DOHH2 (cell line): Measurements from ENCODE around the gene PTGR3.

Experiments
- H3F3A ChIP-seq: fragments of 200-600 bp; sonication (generic), shearing (Covaris generic); 2 replicates; pipeline ENCODE4 v1.6.0; 2016; ENCODE audit warnings: antibody characterized with exemption, mild to moderate bottlenecking; ENCODE audit not compliant: control insufficient read depth, insufficient read depth
- H3K27ac ChIP-seq: fragments of 200-600 bp; sonication (generic); 2 replicates; pipeline ENCODE4 v1.5.1; 2014; ENCODE audit warnings: low read depth, mild to moderate bottlenecking, low read length, moderate library complexity
- H3K27me3 ChIP-seq: fragments of 200-600 bp; sonication (generic); 2 replicates; pipeline ENCODE4 v1.6.1; 2014; ENCODE audit warnings: mild to moderate bottlenecking, low read length, mixed read lengths; ENCODE audit not compliant: control insufficient read depth
- H3K36me3 ChIP-seq: fragments of 200-600 bp; sonication (generic); 2 replicates; pipeline ENCODE4 v1.6.1; 2014; ENCODE audit warnings: mild to moderate bottlenecking, low read length, moderate library complexity, mixed read lengths; ENCODE audit not compliant: control insufficient read depth
- H3K4me1 ChIP-seq: fragments of 200-600 bp; sonication (generic); 2 replicates; pipeline ENCODE4 v1.6.1; 2014; ENCODE audit warnings: mild to moderate bottlenecking, low read length, mixed read lengths; ENCODE audit not compliant: control insufficient read depth
- H3K4me2 ChIP-seq: fragments of 200-600 bp; sonication (generic); 2 replicates; pipeline ENCODE4 v1.6.0; 2014; ENCODE audit warnings: mild to moderate bottlenecking, low read length, moderate library complexity
- H3K4me3 ChIP-seq: fragments of 200-600 bp; sonication (generic); 2 replicates; pipeline ENCODE4 v1.5.1; 2014; ENCODE audit warnings: mild to moderate bottlenecking, low read length, mixed read lengths
- H3K79me2 ChIP-seq: fragments of 200-600 bp; sonication (generic); 2 replicates; pipeline ENCODE4 v1.6.1; 2014; ENCODE audit warnings: mild to moderate bottlenecking, low read length, mixed read lengths; ENCODE audit not compliant: control insufficient read depth
- H3K9me2 ChIP-seq: fragments of 200-600 bp; sonication (generic); replicated peaks from 2 replicates; pipeline ENCODE4 v1.6.1; 2014; ENCODE audit warnings: mild to moderate bottlenecking, low read length, mixed read lengths; ENCODE audit not compliant: control insufficient read depth
- H3K9me3 ChIP-seq: fragments of 200-600 bp; sonication (generic); 2 replicates; pipeline ENCODE4 v1.6.1; 2014; ENCODE audit warnings: antibody characterized with exemption, low read length, mixed read lengths; ENCODE audit not compliant: control insufficient read depth, insufficient read depth
- H4K20me1 ChIP-seq: fragments of 200-600 bp; sonication (generic); 2 replicates; pipeline ENCODE4 v1.6.0; 2014; ENCODE audit warnings: low read depth, mild to moderate bottlenecking, antibody characterized with exemption, low read length, moderate library complexity; ENCODE audit not compliant: control insufficient read depth, insufficient read depth
- EZH2phosphoT487 ChIP-seq: fragments of 200-600 bp; sonication (generic); IDR thresholded peaks from 2 replicates; pipeline ENCODE4 v1.6.1; 2017; ENCODE audit warnings: borderline replicate concordance, mild to moderate bottlenecking, antibody characterized with exemption, low read length, moderate library complexity, mixed read lengths
- TF ChIP-seq, protein P1 (sequence below): fragments of 200-600 bp; sonication (generic); IDR thresholded peaks from one replicate; pipeline ENCODE4 v1.5.1; 2014; ENCODE audit warnings: antibody characterized with exemption, mild to moderate bottlenecking, low read depth, low read length; ENCODE audit not compliant: poor library complexity, severe bottlenecking

The PTGR3 gene

DNA sequence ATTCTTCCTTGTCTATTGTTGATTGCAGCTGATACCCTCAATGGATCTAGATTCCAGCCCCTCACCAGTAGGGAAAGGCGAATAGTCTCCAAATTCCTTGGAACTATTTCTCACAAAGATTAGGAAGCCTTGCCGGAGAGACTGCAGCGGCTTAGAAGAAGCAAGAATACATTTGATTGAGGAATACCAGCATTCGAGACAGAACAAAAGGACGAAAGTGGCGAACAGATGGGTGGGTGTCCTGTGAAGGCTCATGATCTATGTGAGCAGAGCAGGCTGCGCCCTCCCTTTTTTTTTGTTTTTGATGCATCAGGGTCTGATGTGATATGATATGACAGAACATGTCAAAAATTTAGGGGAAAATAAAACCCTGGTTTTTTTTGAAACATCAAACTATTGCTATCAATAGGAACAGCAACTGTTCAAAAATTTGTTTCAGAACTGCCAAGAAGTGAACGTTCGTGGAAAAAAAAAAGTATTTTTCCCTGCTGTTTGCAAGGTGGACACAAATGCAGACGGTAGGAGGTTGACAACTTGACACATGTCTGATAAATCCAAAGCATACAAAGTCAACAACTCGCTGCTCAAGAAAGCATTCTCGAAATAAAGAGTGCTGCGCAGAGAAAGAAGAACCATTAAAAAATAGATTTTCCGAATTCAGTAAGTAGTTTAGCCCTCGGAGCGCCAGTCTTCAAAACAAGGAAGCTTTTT, 49.1 kb downstream of the PTGR3 start:
- Histone ChIP-seq H3K27ac (no peak overlapping the region), H3K79me2 (no peaks in the 10 kb centered on the region), H3K27me3 (peaks cover 12% of the 10 kb centered on the region), H3K4me1 (peaks cover 4% of the 10 kb centered on the region; the same call in 1 of the 2 replicates), H3F3A (no peaks in the 10 kb centered on the region), H3K4me3 (no peak overlapping the region), H3K9me3 (no peaks in the 10 kb centered on the region), H3K36me3 (no peaks in the 10 kb centered on the region), H3K4me2 (no peak overlapping the region), H3K9me2 (no peaks in the 10 kb centered on the region), H4K20me1 (no peaks in the 10 kb centered on the region)
- no peak for TF ChIP-seq EZH2phosphoT487
- TF ChIP-seq, protein P1, sequence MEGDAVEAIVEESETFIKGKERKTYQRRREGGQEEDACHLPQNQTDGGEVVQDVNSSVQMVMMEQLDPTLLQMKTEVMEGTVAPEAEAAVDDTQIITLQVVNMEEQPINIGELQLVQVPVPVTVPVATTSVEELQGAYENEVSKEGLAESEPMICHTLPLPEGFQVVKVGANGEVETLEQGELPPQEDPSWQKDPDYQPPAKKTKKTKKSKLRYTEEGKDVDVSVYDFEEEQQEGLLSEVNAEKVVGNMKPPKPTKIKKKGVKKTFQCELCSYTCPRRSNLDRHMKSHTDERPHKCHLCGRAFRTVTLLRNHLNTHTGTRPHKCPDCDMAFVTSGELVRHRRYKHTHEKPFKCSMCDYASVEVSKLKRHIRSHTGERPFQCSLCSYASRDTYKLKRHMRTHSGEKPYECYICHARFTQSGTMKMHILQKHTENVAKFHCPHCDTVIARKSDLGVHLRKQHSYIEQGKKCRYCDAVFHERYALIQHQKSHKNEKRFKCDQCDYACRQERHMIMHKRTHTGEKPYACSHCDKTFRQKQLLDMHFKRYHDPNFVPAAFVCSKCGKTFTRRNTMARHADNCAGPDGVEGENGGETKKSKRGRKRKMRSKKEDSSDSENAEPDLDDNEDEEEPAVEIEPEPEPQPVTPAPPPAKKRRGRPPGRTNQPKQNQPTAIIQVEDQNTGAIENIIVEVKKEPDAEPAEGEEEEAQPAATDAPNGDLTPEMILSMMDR: no peak

DNA sequence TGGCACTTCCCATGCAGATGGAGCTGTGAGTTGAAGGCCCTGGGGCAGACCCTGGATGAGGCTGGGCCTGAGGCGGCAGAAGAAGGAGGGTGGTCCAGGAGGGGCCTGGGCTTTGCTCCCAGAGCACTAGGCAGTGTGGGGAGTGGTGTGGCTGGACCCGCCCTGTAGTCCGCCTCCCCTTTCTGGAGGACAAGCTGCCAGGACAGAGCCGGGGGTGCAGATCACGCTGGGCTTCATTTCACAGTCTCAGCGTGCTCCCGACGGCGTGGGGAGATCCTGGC, 49.8 kb downstream of the PTGR3 start:
- Histone ChIP-seq H3K4me2 (no peak overlapping the region), H3K4me1 (peaks cover 4% of the 10 kb centered on the region; the same call in 1 of the 2 replicates), H3K36me3 (no peaks in the 10 kb centered on the region), H3K27ac (no peak overlapping the region), H3K27me3 (peaks cover 12% of the 10 kb centered on the region), H3K79me2 (no peaks in the 10 kb centered on the region), H4K20me1 (no peaks in the 10 kb centered on the region), H3K4me3 (no peak overlapping the region), H3K9me3 (no peaks in the 10 kb centered on the region), H3K9me2 (no peaks in the 10 kb centered on the region), H3F3A (no peaks in the 10 kb centered on the region)
- TF ChIP-seq, protein P1: no peak
- TF ChIP-seq EZH2phosphoT487: no peak
